SK-N-DZ (cell line): ENCODE results near the gene PGS1.

Experiments
- DNase-seq: peaks from one replicate; pipeline ENCODE4 v3.0.0-alpha.2; 2015; ENCODE audit warnings: low spot score

Gene PGS1

DNA sequence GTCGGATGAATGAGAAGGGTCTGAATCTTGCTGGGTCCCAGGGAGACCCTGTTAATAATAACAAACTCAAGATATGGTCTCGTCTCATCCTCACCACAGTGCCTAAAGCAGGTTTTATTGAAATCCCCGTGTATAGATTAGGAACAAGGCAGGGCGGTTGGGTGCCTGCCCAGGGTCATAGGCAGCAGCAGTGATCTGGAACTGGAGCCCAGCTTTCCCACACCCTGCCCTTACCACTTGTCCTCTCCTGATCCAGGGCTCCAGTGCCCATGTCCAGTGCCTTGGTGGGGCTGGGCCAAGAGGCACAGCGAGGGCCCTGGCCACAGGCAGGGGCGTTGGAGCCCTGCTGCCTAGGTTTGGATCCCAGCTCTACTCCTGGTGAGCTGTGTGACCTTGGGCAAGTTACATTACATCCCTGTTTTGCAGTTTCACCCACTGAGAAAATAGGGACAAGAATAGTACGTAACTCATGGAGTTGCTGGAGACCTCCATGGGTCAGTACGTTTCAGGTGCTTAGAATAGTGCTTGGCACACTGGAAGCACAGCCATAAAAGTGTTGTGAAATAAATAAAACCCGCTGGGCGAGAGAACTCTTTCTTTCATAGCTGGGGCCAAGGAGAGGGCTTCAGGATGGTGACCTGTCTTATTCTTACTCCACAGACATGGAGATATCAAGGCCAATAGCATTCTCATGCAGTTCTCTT is 32.5 kb upstream of the PGS1 start:
- DNase-seq, result no peak

DNA sequence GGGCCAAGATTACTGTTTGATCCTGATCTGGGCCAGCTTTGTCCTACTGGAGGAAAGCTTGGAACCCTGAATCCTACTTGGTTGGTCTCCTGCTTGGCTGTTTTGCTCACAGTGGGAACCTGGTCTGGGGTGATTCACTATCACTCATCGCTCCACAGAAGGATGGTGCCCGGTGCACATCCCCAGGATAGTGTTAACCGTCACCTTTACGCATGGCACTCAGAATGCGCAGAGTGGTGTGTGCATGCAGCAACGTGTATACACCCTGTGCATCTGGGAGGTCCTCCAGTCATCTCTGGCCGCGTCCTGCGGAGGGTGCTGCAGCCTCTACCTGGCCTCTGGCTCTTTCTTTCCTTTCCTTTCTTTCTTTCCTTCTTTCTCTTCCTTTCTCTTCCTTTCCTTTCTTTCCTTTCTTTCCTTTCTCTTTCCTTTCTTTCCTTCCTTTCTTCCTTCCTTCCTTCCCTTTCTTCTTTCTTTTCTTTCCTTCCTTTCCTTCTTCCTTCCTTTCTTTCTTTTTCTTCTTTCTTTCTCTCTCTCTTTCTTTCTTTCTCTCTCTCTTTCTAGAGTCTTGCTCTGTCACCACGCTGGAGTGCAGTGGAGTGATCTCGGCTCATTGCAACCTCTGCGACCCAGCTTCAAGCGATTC is 31.7 kb upstream of the PGS1 start:
- no peak for DNase-seq

DNA sequence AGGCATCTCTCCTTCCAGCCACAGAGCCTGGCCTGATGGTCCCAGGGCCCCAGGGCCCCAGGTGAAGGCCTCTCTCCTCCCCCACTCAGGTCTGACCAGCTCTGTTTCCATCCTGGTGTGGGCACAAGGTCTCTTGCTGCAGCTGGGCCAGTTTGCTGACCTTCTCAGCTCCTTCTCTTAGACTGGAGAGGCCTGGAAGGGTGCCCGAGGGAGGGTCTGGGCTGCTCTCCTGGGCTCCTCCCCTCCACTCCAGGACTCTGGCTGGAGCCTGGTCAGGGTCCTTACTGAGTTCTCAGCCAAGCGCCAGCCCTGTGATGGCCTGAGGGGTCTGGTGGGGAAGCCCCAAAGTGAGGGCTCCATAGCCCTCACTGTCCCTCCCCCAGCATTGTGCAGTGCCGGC is 31.0 kb upstream of the PGS1 start:
- no peak for DNase-seq

DNA sequence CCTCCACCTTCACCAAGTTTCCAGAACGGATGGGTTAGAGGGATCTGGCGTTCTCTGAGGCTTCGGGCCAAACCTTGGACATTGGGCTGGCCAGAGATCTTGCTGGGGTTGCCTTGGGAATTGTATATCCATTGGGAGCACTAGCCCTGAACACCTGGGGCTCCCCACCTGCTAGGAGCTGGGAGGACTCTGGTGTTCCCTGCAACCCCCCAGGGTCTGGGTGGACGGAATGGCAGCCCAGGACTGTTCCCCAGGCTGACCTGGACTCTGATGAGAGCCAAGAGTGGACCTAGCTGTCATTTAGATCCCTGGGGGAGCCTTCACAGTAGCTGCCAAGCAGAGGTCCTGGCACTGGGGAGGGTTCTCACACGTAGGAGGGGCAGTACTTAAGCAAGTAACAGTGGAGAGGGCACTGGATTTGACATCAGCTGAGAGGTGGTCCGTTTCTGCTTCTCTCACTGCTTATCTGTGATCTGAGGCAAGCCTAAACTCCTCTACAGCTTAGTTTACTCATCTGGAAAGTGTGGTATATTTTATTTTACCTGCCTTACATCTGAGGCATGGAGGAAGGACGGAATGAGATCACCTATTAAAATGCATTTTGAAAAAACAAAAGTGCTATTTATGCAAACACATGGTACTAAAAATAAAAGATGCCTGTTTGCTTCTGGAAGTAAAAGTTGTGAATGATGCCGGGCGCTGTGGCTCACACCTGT is 30.2 kb upstream of the PGS1 start:
- no peak for DNase-seq

DNA sequence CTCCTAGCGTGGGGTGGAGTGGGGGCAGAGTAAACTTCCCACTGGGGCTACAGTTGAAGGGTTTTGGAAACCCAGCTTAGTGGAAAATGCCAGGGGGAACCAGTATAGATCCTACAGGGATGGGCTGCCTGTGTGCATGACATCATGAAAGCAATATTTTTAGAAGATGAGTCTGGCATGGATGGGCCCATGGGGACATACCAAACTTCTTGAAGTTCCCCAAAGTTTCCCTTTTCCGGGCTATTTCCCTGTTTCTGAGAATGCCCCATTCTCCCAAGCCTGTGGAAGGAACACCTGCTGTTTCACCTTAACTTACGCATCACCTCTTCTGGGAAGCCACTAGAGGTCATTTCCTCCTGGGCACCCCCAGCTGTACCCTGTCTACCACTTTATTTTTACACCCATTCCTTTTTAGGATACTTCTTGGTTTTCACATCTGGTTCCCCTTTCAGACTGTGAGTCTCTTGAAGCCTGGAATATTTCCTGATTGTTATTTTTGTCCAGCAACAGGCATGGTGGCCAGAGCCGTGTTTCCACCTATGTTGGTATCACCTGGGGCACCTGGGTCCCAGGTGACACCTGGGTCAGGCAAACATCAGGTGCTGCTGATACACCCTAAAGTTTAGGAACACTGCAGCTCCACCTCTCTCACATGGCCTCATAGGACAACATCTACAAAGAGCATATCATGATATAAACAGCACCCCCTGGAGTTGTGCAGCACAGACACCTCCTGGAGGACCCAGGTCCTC is 28.4 kb upstream of the PGS1 start:
- no peak for DNase-seq

DNA sequence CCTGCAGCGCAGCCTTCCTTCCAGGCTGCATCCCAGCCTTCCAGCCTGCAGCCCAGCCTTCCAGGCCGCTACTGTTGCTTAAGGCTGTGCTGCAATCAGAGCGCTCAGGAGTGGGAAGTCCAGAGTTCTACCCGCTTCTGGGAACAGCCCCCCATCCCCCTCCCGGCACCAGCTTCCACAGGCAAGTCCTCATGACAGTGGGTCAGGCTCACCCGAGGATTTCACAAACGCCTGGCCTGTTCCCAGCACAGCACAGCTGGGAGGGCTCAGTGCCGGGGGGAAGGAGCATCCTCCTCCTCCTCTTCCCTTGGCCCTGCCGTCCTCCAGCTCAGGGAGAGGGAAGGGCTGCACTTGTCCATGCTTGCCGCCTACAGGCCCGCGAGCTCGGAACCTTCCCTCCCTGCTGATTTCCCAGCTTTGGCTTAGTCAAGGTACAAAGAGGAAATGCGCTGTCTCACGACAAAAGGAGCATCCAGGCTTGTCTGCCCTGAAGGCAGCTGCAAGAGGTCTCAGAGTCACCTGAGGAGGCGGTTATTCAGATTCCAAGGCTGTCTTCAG is 26.9 kb upstream of the PGS1 start:
- DNase-seq, result peak; percentile 44

DNA sequence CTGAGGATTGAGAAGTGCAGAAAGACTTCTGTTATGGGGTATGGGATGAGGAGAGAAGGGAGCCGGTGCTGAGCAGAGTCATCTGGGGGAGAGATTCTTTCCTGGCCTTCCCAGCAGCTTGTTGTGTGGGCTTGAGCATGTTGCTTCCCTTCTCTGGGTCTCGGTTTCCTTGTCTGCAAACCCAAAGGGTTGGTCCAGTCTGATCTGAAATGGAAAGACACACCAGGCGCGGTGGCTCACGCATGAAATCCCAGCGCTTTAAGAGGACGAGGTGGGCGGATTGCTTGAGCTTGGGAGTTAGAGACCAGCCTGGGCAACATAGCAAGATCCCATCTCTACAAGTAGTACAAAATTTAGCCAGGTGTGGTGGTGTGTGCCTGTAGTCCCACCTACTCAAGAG is 24.6 kb upstream of the PGS1 start:
- DNase-seq, result no peak

DNA sequence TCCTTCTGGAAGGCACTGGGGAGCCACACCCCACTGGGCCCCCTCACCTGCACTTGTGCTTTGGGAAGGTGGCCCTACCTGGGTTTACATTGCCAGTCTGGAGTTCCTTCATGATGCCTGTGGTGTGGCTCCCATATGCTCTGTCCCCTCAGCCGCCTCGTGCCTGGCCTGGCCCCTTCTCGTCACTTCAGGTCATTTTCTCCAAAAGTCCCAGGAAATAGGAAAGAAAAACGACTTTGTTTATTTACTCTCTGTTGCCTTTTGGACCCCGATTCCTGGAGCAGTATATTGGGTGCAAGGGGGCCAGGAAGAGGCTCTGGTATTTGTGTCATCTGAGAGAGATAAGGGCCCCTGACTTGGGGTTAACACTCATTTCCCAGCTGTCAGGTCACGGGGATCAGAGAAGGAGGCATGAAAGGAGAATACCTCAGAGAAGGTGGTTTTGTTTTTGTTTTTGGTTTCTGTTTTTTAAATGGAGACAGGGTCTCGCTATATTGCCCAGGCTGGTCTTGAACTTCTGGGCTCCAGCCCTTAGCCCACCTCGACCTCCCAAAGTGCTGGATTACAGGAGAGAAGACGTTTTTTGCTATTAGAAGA is 23.3 kb upstream of the PGS1 start:
- no peak for DNase-seq

DNA sequence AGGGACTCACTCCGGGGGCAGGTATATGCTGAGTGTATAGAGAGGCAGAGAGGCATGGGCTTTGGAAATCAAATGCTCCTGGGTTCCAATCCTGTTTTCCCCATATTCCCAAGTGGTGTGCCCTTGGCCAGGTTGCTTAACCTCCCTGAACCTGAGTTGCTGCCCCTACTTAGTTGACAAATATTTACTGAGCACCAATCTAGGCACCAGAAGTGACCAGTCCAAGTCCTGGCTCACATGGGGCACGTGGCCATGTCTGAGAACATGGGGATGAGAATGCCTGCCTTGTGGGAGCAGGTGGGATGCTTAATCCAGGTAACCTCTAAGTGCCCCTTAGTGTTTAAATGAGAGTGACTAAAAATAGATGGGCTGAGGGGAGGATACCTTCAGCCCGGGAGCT is 22.7 kb upstream of the PGS1 start:
- no peak for DNase-seq

DNA sequence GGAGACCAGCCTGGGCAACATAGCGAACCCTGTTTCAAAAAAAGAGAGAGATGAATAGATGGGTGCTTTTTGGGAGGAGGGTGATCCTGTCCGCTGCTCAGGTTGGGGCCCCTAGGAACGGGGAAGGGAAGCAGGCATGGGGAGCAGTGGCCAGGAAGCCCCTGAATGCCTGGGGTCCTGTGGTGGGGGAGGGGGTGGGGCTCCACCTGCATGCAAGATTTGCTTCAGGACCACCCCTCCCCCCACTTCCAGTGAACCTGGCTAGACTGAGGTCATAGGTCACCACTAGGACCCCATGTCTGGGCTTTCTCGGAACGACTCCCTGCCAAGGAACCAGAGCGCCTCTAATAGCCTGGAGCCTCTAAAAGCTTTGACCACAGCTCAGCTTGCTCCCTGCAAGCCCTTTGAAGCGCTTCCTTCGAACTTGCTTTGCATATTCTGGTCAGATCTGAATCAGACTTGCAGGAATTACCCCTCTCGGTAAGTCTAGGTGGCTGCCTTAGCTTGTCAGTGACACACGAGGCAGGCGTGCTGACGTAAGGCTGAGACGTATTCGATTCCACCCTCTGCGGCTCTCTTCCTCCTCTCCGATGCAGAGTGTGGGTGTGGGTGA is 22.2 kb upstream of the PGS1 start:
- peak; percentile 56 for DNase-seq

DNA sequence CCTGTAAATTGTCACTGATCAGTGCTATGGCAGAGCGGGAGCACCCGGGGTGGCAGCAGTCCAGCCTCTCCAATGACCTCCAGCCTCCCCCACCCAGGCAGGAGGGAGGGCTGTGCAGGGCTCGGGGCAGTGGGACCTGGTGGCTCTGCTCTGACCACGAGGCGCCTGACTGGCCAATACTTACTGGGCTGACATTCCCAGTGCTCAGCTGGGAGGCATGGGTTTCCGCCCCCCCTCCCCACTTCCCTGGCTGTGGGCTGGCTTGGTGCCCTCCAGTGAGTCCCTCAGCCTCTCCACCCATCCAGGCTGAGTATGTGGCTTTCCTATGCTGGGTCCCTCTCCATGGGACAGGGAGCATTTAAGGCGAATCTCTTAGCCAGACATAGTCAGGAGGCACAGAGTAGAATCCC is 21.3 kb upstream of the PGS1 start:
- no peak for DNase-seq

DNA sequence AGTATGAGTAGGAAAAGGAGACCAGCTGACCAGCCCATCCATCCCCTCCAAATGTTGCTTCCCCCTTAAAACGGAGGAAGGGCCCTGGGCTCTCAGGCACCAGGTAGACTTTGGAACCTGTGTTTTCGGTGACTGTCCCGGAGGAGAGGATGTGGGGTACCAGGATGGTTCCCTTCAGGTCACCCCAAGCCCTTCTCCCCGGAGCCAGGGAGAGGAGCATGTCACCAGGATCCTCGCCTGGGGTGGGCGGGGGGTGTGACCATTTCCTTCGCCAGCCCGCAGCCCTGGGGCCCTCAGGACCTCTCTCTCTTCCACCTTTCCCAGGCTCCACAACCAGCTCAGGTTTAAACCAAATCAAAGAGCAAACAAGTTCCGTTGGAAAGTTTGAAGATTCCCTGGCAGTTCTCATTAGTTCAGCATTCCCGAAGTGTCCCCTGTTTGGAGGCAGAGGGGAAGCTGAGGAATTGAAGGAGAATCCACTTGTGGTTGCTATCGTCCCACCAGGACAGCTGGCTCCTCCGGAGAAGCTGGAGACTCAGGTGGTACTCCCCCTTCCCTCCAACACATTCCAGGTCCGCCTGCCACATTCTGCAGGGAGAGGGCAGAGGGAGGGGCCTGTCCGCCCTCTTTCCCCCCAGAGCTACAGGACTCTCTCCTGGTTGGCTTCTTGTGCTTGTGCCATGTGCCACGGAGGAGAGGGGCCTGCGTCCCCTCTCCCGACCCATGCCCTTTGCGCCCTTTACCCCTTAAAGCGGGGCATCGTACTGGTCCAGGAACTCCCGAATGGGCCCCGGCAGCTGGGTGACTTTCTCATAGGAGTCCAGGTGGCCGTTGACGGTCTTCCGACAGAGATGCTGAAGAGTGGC is 20.5 kb upstream of the PGS1 start:
- DNase-seq, result no peak

DNA sequence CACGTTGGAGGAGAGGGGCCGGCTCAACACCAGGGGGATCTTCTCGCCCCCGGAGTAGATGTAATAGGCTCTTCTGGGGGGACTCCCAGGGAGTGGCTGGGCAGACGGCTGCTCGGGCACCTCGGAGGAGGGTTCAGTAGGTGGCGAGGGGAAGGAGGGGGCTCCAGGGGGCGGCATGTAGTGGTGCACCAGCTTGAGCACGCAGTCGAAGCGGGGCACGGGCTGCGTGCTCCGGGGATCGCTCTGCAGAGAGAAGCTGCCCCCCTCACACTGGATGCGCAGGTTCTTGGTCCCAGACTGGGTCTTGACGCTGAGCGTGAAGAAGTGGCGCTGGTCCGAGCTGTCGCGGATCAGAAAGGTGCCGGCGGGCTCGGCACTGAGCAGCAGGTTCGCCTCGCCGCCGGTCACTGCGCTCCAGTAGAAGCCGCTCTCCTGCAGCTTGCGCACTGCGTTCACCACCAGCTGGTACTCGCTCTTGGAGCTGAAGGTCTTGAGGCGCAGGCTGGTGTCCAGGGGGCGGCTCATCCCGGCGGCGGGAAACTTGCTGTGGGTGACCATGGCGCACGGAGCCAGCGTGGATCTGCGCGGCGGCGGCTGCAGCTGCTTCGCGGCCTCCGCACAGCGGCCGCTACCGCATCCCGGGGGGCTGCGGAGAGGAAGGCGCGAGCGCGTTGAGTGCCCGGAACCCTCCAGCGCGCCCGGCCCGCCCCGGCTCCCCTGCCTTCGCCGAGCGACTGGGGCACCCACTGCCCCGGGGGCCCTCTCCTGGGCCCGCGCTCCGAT is 19.7 kb upstream of the PGS1 start:
- DNase-seq, result no peak

DNA sequence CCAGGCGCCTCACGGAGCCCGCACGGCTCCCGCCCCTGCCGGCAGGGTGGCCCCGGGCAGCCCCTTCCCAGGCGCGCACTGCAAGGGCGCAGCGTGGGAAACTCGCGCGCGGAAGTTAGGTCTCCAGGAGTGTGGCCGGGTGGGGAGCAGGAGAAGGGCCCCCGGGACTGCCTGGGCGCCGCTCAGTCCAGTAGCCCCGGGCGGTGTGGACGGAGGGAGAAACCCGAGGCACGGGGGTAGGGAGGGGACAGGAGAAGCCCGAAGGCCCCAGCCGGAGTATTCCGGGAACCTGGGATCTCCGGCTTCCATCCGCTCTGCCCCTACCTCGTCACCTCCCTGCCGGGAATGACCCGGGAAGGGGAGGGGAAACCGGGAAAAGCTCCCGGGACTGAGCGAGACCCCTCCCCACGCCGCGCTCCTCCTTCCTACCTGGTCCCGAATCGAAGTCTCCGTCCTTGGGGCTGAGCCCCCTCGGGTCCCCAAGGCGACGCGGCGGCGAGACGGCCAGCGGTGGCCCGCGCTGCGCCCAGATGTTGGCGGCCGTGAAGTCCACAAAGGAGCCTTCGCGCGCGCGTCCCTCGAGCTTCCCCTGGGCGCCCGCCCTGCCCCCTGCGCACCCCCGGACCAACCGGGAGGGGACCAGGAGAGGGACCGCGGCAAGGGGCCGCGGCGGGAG is 19.0 kb upstream of the PGS1 start:
- no peak for DNase-seq

DNA sequence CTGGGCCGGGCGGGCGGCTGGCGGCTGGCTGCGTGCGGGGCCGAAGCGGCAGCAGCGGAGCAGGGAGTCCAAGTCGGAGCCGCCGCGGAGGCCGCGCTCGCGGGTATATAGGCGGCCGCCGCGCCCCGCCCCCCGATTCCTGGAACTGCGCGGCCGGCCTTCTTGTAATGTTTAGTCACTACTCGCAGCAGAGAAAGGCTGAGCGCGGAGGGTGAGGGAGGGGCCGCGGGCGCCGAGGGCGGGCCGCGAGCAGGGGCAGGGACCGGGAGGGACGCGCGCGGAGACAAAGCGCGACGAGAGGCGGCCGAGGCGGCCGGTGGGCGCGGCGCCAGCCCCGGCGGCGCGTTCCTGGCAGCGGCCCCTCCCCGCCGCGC is 18.5 kb upstream of the PGS1 start, which contains the start of gene SOCS3:
Gene SOCS3 (minus strand): TSS at position 81 of the 374 bp plus-strand sequence. CDS start 982 bp downstream, outside the sequence.
- peak; percentile 62 for DNase-seq

DNA sequence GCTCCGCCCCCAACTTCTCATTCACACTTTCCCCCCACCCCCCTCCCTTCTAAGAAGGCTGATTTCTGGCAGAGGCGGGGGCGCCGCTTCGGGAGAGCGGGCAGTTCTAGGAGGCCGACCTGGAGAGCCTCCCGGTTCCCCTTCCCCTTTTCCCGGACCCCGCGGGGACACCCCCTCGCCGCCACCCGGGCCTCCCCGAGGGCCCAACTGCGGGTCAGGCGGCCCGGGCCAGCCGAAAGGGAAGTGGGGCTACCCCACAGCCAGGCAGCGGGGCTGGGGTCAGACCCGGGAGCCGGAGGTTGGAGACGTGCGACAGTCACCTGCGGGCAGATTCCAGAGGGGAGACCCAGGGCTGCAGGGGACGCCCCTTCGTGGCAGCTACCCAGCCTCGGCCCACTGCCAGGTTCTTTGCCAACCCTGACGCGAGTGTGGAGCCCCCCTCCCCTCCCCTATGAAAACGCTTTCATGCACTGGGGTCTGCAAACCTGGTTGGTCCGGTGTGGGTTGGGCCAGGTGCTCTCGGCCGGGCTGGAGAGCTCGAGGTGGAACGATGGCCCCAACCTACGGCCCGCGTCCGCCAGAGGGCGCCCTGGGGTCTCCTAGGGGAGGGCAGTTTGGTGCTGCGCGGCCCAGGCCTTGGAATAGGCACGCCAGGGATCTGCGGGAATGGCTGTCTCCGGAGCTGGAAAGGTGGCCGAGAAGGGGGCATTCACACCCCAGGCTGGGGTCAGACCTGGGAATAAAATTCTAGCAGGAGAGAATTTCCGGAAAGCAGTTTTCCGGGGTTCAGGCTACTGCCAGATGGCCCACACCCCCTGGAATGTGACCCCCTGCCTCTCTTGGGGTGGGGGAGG is 17.9 kb upstream of the PGS1 start:
- DNase-seq, result peak; percentile 75

DNA sequence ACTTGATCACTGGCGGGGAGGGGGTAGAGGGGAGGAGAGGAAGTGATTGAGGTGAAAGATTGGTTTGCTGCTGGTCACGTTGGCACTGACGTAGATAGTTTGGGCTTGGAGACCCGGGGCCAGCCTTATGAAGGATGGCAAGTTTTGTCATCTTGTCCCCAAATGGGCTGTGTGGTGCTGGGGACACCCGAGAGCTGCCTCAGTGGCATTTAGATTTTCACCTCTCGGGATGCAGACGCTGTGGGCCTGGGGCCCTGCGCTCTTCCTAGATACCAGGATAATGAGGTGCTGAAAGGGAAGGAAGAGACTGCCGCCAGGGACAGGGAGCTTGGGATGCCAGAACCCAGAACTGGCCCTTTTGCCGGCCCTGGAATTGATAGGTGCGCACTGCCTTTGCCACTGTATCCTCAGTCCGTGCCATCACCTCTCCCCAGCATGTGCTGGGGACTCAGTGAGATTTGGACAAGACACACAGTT is 17.2 kb upstream of the PGS1 start:
- no peak for DNase-seq
